ENCODE measurements around the gene USP31.

Gene USP31

DNA sequence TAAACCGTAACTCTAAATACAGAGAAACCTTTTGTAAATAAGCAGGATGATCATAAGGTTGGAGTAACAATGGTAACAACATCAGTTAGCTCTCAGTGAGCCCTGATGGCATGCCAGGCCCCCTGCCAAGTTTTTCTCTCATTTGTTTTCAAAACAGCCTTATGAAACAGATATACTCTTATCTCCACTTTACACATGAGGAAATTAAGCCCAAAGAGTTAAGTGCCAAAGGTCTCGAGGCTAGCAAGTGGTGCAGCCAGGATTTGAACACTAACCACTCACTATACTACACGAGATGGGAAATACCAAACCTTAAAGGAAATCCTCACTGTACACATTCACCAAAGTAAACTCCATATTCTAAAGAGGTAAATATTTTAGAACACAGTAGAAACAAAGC, 15.0 kb downstream of the USP31 start:
- TF ChIP-seq, protein P1, sequence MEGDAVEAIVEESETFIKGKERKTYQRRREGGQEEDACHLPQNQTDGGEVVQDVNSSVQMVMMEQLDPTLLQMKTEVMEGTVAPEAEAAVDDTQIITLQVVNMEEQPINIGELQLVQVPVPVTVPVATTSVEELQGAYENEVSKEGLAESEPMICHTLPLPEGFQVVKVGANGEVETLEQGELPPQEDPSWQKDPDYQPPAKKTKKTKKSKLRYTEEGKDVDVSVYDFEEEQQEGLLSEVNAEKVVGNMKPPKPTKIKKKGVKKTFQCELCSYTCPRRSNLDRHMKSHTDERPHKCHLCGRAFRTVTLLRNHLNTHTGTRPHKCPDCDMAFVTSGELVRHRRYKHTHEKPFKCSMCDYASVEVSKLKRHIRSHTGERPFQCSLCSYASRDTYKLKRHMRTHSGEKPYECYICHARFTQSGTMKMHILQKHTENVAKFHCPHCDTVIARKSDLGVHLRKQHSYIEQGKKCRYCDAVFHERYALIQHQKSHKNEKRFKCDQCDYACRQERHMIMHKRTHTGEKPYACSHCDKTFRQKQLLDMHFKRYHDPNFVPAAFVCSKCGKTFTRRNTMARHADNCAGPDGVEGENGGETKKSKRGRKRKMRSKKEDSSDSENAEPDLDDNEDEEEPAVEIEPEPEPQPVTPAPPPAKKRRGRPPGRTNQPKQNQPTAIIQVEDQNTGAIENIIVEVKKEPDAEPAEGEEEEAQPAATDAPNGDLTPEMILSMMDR (conservative IDR thresholded peaks at IDR 0.05; ENCODE audit: low read length), result no peak
- H3K4me3 ChIP-seq (ENCODE audit: low read length), result no peak overlapping the region
- no peak for DNase-seq (ENCODE audit: low read depth)

DNA sequence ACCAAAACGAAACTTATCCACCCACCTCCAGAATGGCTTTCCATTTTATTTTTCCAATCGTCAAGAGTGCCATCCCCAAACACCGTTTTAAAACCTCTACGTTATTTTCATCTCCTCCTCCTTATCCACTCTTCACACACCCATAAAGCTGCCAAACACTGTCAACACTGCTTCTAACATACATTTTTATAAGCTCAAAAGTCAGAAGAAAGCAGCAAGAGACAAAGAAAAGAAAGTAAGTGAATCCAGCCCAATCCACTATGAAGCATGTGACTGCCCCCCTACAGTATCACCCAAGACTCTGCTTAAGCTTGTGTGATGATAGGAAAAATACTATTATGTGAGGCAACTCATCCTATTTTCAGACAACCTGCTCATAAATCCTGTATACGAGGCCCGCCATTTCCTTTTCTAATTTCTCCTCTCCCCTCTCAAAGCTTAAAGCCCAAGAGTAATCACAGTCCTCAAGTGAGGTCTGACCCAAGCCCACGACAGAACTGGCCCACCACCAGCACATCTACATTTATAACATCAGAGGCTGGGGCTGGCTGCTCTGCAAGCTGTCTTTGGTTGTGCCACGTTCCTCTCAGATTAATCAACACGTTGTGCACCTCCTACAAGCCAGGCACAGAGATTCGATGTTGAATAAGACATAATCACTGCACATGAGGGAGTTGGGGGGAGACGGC, 16.3 kb downstream of the USP31 start:
- TF ChIP-seq, protein P1 (conservative IDR thresholded peaks at IDR 0.05; ENCODE audit: low read length), result no peak
- DNase-seq (ENCODE audit: low read depth), result peak; percentile 52
- H3K4me3 ChIP-seq (ENCODE audit: low read length), result peak overlapping the region; percentile 47

DNA sequence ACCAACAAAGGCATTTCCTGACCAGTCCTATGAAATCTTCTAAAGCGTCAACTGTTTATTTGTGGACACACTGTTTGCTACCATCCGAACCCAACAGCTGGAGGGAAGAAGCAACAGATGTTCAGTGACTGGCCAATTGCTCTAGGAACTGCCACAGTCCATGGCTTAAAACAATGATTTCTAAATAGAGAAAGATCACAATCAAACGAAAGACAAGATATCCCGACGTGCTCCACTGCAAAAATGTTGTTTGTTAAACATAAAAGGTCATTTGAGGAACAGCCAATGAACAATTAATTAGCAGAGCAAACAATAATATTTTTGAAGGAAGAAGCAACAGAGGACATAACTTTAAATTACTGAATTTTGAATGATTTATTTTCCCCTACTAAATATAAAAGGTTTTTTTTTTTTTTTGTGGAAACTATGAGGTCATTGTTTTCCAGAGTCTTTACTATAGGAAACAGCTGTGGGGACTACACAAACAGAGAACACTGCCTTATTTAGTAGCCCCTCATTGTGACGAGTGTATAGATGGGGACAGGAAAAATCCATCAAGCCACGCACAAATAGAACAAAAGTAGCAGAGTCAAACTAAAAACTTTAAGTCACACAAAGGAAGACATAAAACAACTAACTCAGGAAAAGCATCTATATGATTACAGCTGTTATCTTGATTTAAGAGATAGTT, 17.2 kb downstream of the USP31 start:
- no peak for DNase-seq (ENCODE audit: low read depth)
- peak overlapping the region; percentile 47 for H3K4me3 ChIP-seq (ENCODE audit: low read length)
- TF ChIP-seq, protein P1 (conservative IDR thresholded peaks at IDR 0.05; ENCODE audit: low read length), result no peak

DNA sequence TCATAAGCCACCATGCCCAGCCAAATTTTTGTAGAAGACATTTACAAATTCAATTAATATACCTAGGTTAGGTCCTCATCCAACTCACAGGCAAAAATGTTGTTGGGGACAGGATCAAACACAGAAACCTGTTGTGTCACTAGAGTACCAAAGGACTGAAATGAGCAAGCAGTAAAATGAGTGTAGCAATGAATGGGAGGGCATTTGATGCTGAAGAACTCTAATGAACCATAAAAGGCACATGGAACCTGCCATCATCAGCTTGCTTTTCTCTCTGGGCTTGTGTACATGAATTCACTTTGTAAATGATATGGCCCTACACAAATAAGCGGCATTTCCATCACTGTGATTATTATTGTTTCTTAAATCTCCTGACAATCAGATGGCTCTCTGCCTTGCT, 17.8 kb downstream of the USP31 start:
- DNase-seq (ENCODE audit: low read depth), result no peak
- TF ChIP-seq, protein P1 (conservative IDR thresholded peaks at IDR 0.05; ENCODE audit: low read length), result no peak
- H3K4me3 ChIP-seq (ENCODE audit: low read length), result no peak overlapping the region

DNA sequence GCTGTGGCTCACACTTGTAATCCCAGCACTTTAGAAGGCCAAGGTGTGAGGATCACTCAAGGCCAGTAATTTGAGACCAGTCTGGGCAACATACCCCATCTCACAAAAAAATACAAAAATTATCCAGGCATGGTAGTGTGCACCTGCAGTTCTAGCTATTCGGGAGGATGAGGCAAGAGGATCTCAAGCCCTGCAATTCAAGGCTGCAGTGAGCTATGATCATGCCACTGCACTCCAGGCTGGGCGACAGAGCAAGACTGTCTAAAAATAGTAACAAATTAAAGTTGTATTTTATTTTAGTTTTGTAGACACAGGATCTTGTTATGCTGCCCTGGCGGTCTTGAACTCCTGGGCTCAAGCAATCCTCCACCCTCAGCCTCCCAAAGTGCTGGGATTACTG, 18.2 kb downstream of the USP31 start:
- TF ChIP-seq, protein P1 (conservative IDR thresholded peaks at IDR 0.05; ENCODE audit: low read length), result no peak
- DNase-seq (ENCODE audit: low read depth), result no peak
- H3K4me3 ChIP-seq (ENCODE audit: low read length), result no peak overlapping the region

DNA sequence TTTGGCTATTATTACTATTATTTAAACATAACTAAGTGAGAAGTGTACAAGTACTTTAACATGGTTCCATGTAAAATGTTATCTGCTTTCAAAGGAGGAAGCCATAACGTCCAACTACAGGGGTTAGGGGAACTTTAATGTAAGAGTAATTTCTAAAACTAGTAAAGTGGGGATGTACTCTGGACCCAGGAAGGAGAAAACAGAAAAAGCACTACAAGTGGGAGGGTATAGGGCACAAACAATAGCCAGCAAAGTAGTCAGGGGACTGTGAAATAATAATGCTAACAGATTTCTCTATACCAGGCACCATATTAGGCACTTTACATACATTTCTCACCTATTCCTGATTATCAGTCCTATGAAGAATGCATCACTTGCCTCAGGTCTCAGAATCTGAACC, 19.6 kb downstream of the USP31 start:
- DNase-seq (ENCODE audit: low read depth), result no peak
- TF ChIP-seq, protein P1 (conservative IDR thresholded peaks at IDR 0.05; ENCODE audit: low read length), result no peak
- H3K4me3 ChIP-seq (ENCODE audit: low read length), result no peak overlapping the region

DNA sequence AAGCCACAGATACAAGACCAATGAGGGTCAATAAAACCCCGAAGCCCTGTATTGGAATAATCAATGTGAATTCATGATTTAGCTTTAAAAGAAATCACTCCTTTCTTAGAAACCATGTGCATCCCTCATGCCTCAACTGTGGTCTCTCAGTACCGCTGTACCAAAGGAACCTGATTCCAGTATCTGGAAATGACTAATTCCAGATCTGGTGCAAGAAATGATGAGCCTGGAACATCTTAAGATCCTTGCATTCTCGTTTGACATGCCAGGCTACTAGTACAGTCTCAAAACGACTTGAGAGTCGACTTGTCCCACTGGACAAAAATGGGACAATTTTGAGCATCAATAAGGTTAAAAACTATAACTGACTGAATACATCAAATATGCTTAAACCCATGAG, 21.2 kb downstream of the USP31 start:
- peak; percentile 30 for DNase-seq (ENCODE audit: low read depth)
- H3K4me3 ChIP-seq (ENCODE audit: low read length), result no peak overlapping the region
- TF ChIP-seq, protein P1 (conservative IDR thresholded peaks at IDR 0.05; ENCODE audit: low read length), result no peak

All from AG10803 (cell line).